GM19239 (cell line): Measurements from ENCODE around the gene SF3B4.
"Not testable (repeated sequence)": the region's sequence is repeated elsewhere in the genome, so short reads cannot be mapped to it uniquely, and the experiment has no call there.

Source experiments
- DNase-seq: peaks from one replicate; pipeline ENCODE4 v3.0.0; 2011; ENCODE audit warnings: low spot score; ENCODE audit not compliant: insufficient read length
- FAIRE-seq: peaks from 2 replicates; lab custom pipeline; 2011; peaks lifted over from hg19 to GRCh38; lab: Jason Lieb, UNC

SF3B4 gene

GRCh38 chr1:149896575-149896974, 31.0 kb downstream of the SF3B4 start:
- DNase-seq = no peak
- no peak for FAIRE-seq

DNA sequence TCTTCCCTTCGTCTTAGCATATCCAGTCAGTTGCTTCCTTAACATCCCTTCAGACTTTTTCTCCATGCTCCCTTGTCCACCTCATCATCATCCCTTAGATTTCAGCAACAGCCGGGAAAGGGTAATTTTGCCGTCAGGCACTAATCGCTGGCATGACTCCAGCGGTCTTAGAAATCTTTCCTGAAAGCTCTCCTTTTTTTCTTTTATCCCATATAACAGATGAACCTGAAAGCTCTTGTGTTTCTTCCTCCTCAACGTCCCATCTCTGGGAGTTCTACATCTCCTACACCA, 38.7 kb downstream of the SF3B4 start:
- DNase-seq = no peak
- no peak for FAIRE-seq

DNA sequence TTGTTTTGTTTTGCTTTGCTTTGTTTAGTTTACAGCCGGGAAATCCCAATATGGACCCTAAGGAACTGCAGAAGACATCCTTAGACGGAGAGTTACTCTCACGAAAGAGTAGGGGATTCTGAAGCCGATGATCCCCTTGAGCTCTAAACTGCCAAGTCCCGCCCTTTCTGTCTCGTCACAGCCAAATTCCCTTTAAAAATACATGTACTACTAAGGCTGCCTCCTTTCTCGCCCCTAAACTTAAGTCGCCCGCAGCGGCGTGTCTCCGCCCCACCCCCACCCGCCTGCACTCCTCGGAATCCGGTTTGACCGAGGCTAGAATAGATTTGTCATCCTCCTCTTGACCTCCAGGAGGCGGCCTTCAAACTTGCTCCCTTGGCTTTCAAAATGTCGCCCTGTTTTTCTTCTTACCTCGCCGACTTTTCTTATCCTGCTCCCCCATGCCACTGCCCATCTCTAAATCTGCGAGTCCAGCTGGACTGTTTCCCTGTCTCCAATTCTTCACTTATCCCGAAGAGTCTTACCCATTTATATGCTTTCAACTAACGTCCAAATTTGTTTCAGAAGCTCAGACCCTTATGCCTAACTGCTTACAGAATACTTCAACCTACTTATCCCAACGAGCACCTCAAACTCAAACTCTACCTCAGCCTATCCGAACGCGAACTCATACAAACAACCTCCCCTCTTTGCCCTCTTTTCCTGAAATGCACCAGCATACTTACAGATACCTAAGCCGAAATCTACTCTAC, 39.2 kb downstream of the SF3B4 start:
- peak; percentile 35 for FAIRE-seq

GRCh38 chr1:149887456-149888246, 40.0 kb downstream of the SF3B4 start:
- FAIRE-seq (peak; percentile 81), DNase-seq (no peak)

More for the DNA sequence above, 39.2 kb downstream of the SF3B4 start:
- DNase-seq = peak; percentile 52

- not testable (repeated sequence) for DNase-seq, FAIRE-seq
Measured at GRCh38 chr1:149887196-149887455, 40.5 kb downstream of the SF3B4 start.

GRCh38 chr1:149886396-149887195, 41.0 kb downstream of the SF3B4 start:
- peak; percentile 57 for DNase-seq
- peak; percentile 90 for FAIRE-seq

DNA sequence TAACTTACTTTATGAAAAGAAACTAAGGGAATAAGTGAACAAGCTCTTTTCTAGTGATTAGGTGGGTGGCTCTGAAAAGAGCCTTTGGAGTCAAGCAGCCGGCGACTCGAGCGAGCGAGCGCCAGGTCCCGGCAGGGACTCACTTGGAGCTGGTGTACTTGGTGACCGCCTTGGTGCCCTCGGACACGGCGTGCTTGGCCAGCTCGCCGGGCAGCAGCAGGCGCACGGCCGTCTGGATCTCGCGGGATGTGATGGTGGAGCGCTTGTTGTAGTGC, 41.5 kb downstream of the SF3B4 start:
- FAIRE-seq, DNase-seq: not testable (repeated sequence)

DNA sequence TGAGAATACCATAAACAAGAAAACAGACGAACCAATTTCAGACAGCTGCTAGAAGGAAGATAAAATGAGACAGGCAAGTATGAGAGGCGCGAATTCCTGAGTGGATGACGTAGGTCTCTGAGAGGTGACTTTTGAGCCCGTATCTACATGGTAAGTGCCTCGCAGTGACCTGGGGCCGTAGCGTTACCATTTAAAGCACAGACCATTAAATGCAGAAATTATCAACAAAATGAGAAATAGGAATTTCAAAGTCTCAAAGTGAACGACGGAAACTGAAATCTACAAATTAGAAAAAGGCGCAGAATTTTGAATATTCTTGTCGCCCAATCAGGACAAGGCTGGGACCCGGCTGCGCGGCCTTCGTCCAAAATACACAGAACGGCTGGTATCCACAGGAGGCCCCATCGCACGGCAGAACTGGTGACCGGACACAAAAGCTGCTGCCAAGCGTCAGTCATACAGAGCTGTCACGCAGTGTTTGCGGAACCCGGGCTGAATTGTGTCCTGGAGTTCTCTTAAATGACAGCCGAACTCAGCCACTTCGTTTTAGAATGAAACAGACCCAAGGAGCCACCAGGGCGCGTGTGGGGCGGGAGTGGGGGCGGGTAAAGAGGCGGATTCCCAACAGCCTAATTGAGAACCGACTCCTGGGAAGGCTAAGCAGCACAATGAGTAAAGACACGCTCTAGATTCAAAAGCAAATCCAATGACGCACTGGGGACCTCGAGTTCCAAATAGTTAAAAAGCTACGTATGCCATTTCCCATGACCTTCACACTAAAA, 42.1 kb downstream of the SF3B4 start:
- FAIRE-seq (peak; percentile 45), DNase-seq (no peak)

GRCh38 chr1:149884433-149885338, 42.9 kb downstream of the SF3B4 start:
- no peak for DNase-seq
- FAIRE-seq = no peak

DNA sequence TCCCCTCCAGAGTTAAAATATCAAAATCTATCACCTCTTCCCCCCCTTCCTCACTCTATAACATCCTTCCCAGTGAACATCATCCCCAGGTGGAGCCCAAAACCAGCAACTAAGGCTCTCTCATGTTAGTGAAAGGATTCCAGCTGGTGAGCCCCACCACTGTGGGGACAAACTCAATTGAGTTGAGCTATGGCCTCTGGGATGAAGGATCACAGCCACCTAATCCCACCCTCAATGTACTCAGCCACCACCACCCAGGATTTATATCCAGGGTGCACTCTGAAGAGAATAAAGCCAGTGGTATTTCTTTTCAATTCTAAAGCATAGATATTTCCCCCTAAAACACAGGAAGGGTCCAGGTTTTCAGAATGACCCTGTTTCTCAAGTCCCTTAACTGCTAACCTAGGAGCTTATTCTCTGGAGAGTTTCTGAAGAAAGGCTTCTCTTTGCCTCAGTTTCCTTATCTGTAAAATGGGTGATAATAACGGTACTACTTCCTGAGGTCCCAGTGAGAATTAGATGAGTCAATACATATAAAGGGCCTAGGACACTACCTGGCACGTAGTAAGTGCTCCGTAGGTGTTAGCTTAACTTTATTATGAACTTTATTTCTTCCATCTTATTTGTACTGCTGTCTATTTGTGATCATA, 43.9 kb downstream of the SF3B4 start:
- FAIRE-seq = no peak
- DNase-seq = no peak

- DNase-seq = no peak
- no peak for FAIRE-seq
Measured at GRCh38 chr1:149881876-149882275, 45.7 kb downstream of the SF3B4 start.

GRCh38 chr1:149879556-149879955, 48.0 kb downstream of the SF3B4 start:
- DNase-seq = no peak
- no peak for FAIRE-seq

DNA sequence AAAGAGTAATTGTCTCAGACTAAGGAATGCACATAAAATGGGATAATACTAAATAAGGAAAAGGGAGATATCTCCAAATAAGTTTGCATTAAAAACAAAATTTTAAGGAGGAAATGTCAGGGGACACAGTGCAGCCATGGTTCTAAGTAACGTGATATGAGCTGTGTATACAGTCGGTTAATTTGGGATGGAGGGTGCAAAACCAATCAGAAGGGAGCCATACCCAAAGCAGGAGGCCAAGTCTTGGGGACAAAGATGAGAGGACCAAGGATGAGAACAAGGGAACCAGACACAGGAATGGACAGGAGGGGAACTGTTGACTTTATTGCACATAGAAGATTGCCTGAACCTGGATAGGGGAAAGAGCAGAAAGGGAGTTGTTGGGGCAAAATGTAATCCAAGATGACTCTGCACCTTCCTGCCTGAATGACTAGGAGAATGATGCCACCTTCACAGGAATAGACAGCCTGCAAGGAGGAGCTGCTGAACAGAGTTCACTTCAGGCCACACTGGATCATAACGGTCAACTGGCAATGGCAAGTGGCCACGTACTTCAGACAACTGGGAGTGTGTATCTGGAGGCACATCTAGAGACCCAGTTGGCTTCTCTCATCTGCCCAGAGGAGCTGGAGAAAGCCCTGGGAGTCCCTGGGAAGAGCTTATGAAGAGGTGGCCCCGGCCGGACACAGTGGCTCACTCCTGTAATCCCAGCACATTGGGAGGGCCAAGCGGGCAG, 50.2 kb downstream of the SF3B4 start:
- DNase-seq (no peak), FAIRE-seq (no peak)
